HG02885 (cell line): ENCODE measurements around the gene TGFBR3.

Experiments
- ATAC-seq: cut with Tn5 transposase; IDR thresholded peaks from one replicate; pipeline ENCODE4 v1.9.1; 2021; ENCODE audit warnings: mild to moderate bottlenecking; ENCODE audit not compliant: unreplicated experiment, poor library complexity

Gene TGFBR3

DNA sequence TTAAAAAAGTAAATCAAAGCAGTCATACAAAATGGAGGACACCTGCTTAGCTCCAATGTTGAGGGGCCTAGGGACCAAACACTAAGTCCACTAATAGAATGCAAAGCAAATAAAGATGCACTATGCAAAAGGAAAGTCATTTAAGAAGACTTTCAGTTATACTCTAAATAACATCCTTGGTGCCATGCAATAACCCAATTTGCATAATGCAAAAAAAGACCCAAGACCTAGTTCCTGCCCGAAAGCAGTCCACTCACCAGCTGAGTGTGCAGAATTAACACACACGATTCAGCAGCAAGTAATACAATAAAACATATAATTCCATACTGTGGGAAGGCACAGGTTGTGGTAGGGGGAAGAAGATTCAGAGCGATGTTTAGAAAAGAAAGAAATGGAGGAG, 101.8 kb downstream of the TGFBR3 start:
- peak; percentile 72 for ATAC-seq

DNA sequence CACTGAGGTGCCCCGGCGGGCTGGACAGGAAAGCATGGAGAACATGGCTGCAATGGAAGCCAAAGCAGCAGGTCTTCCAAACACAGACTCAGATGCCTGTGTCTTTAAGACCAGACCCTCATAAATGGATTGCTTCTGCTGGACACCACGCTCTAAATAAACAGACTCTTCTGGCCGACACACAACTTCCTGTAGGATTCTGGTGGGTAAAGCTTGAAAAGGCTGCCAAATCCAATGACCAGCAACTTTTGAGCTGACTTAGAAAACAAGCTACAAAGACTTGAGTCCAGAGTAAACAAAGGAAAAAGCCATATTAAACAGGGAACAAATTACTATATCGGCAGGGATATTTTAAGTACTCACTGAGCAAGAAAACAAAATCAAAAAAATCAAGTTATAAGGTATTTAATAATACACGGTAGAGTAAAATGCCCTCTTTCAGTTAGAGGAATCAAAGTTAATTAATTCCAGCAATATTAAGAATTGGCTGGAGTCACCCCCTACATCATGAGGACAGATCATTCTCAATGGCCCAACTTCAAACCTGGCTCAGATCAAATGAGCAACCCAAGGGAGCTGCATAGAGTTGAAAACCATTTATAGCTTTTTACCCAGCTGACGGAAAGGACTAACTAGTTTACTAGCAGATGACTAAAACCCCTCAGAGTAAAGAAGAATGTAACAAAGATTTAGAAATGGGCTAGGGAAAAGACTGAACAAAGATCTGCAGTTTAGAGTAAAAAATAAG, 102.4 kb downstream of the TGFBR3 start:
- ATAC-seq, result no peak

DNA sequence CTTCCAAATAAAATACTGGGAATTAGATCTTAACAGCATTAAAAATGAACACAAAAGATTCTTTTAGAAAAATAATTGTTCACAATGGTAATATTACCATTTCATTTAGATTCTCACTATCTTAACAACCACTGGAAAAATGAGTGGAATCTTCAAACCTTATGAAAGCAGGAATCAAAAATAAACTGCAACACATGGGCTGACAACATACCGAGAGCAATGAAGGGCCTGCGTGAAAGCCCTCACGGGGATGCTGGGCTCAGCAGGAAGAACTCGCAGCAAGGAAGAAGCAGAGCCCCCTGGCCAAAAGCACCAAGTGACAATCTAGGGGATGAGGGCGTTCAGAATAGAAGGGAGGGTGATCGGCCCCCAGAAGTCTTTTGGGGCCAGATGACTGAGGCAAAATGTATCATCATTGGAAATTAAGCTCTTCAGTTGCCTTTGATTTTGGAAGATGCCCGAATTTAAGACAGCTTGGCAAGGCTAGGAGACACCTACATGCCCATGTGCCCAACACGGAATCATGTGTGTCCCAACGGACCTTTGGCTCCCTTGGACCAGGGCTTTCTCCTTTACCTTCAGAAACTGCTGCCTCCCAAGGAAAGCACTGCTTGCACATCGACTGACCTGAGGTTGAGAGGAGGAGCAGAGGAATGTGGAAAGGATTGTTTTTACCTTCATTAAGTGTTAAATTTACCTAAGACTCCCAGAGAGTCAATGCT, 103.9 kb downstream of the TGFBR3 start:
- no peak for ATAC-seq

DNA sequence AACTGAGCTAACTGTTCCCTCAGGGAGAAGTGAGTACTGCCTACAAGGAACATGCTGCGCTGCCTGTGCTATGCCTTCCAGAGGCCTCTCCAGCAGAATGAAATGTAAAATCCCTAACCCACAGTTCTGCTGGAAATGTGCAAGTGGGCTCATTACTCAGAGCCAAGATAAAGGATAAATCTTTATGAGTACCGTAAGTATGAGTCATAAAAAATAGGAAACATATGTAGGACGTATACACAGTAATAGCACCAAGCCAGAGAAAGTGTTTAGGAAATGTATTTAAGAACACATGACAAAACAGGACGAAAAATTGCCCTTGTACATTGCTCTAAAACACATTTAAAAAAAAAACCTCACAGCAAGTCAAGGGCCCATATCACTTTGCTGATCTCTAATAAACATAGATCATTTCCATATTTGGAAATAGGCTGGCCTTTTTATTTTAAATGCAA, 104.6 kb downstream of the TGFBR3 start:
- ATAC-seq, result no peak

DNA sequence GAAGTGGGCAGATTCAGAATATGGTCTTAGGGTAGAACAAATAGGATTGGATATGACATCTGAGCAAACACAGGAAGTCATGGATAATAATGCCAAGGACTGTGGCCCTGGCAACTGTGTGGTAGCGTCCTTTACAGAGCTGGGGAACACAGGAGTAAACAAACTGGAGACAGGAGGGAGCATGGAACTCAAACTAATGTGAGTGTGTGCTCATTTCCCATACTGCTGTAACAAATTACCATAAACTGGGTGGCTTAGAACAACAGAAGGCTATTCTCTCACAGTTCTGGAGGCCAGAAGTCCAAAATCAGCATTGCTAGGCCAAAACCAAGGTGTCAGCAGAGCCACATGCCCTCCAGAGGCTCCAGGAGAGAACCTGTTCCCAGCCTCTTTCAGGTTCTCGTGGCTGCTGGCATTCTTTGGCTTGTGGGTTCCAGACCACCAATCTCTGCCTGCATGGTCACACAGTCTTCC, 106.4 kb downstream of the TGFBR3 start:
- ATAC-seq, result no peak

DNA sequence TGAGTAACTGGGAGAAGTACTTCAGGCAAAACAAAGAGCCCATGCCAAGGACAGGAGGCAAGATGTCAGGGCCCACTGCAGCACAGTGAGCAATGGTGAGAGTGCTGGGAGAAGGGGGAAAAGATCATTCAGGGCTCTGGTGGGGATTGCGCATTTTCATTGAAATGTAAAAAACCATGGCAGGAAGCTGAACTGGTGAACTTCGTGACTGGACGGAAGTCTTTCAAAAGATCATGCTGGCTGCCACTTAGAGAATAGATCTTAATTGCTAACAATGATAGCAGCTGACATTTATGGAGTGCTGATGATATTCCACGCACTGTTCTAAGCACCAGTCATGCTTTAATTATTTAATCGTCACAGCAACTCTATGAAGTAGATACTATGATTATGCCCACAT, 107.0 kb downstream of the TGFBR3 start:
- no peak for ATAC-seq

DNA sequence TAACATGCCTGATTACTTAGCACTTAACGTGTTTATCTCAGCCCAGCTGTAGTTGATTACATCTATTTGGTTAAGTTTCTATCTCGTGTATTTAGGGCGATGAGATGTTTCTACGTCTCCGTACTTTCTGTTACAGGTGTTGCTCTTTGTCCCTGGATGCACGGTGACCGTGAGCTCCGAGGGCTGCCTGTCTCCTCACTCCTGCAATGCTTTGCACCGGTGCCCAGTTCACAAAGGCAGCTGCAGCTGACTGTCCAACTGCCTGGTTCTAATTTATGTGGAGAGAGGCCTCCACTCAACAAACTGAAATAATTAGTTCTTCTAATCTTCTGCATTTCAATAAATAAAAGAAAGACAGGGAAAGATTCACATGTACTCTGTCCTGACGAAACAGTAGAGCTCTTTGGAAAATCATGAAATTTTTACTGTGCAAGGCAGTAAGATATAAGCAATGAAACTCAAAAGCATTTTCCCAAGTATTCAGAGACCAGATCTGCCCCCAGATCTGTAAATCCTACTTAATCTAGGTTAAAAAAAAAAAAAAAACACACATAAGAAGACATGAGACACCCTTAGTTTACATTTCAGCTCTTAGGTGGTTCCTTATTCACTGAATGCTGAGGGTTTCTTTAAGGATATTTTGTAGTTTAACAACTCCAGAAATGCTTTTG, 108.2 kb downstream of the TGFBR3 start:
- ATAC-seq, result no peak

DNA sequence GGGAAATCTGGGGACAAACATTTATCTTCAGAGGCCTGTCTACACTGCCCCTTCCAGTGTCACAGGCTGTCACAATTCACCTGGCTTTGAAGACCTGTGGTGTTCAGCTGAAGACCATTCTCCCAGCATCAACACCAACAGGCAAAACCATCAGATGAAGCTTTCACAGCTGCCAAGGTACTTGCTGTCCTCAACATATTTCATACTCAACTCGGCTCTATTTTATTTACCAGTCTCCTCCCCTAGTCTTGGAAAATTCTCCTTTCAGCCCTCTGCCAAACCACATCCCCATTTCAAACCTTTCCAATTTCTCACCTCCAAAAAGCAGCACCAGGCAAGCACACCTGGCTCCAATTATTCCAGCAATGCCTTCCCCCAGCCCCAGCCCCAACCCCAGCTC, 108.8 kb downstream of the TGFBR3 start:
- ATAC-seq, result no peak

DNA sequence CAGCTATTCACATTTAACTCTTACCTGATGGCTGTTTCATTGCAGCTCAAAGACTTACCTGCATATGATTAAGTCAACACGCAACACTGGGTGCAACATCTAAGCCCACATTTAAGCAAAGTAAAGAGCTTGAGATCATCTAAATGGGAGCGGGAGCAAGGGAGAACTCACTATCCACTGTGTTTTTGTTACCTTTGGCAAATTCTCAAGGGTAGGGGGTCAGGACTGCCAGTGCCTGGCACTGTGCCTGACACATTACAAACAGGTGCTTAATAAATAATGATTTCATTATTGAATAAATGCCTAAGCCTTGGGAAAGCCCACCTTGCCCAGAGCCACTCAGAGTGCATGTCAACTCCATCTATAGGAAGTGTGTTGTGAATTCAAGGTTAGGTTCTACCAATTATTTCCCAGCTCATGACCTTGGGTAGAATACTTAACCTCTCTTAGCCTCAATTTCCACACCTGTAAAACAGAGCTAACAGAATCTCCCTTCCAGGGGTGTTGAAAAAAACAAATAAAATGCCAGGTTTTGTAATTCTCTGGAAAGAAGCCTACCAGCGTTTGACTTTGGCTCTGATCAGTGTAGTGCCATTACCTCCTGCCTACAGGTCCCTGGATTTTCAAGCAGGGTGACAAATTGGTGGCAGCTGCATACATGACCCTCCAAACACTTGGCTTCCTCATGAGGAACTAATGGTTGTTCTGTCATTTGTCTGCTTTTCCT, 109.7 kb downstream of the TGFBR3 start:
- ATAC-seq, result no peak

DNA sequence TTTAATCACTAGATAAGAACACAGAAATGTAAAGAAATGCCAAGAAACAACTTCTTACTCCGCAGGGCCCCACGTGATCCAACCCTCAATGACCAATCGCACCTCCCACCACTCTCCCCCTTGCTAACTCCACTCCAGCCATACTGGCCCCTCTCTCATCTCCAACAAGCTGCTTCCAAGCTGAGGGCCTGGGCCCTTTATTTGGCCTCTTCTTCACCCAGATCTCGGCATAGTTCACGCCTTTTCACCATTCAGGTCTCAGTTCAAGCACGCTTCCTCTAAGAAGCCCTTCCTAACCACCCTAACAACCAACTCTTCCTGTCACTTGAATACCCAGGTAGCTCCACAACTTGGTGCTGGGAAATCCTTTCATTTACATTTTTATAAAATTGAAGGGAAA, 110.7 kb downstream of the TGFBR3 start:
- no peak for ATAC-seq

DNA sequence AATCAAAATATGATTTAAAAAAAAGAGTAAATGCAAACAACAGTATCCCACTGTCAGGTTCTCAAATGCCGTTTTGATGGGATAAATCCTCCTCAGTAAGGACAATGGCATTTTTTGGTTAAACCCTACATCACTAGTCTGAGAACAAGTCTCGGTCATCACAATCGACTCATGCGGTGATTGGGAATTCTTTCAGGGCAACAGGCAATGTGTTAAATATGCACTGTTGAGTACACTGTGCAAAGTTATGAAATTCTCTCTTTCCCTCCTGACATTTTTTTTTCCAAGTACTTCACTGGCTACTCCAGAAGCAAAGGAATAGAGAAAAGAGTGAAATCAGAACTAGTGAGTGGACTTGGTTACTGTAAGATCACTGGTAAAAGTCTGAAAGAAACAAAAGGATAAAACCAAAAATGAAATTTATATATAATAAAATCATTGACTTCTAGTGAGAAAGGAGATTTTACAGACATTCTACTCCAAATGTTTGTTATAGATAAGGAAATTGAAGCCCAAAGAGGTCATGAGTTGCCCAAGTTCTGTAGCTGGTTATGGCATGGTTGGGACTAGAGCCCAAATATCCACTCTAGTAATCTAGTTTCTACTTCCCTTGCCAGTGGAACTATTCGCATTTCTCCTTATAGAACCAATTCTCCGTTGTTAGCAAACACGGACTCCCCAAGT, 111.3 kb downstream of the TGFBR3 start:
- ATAC-seq, result no peak

DNA sequence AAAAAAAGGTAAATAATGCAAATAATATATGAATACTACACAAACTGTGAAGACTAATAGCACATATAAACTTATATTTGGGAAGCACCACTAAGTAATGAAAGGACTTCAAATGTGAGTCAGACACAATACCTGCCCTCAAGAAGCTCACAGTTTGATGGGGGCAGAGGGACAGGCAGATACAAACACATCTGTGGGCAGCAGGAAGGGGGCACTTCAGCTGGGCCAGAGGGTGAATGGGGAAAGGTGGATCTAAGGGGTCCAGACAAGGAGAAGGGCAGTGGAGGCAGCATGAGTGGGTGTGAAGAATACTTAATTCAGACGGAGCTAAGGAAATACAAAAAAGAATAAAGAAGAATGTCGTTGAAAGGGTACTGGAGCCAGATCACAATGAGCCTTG, 114.2 kb downstream of the TGFBR3 start:
- ATAC-seq, result no peak

DNA sequence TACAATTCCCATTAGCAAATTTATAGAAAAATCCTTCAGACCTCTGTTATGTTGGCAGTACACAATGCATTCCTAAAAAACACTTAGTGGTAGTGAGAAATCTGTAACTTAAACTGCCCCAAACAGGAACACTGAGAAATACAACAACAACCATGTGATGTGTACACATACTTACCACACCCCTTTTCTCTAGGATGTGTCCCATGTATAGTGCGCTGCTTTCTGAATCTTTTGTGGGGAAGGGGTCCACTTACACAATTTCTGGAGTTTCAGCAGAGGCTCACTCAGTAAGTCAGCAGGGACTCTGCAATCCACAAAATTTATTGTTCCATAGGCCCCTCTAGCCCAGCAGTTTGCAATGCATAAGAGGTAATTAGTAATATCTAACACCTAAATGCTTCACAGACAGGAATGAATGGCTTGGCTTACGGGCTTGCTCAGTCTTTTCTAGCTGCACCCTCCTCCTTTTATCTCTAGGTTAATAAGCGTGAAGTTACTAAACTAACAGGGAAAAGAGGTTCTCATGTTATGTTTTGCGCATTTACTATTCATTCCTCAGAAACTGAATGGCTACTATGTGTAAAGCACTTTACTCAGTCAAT, 115.2 kb downstream of the TGFBR3 start:
- ATAC-seq, result no peak

DNA sequence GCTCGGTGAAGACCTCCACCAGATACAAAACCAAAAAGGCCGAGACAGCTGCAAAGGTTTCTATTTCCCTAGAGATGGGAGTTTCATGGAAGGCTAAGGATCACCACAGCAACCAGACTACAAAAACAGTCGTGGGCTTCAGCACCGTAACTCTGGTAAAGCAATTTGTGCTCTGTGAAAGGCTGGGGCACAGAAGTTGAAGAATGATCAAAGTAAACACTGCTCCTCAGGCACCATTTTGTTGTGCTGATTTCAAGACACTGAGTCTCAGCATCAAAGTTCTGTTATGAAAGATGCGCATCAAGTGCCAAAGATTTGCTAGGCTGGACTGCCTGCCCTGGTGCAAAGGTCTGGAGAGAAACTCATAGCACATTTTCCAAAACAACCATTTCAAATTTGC, 116.2 kb downstream of the TGFBR3 start:
- ATAC-seq, result no peak

DNA sequence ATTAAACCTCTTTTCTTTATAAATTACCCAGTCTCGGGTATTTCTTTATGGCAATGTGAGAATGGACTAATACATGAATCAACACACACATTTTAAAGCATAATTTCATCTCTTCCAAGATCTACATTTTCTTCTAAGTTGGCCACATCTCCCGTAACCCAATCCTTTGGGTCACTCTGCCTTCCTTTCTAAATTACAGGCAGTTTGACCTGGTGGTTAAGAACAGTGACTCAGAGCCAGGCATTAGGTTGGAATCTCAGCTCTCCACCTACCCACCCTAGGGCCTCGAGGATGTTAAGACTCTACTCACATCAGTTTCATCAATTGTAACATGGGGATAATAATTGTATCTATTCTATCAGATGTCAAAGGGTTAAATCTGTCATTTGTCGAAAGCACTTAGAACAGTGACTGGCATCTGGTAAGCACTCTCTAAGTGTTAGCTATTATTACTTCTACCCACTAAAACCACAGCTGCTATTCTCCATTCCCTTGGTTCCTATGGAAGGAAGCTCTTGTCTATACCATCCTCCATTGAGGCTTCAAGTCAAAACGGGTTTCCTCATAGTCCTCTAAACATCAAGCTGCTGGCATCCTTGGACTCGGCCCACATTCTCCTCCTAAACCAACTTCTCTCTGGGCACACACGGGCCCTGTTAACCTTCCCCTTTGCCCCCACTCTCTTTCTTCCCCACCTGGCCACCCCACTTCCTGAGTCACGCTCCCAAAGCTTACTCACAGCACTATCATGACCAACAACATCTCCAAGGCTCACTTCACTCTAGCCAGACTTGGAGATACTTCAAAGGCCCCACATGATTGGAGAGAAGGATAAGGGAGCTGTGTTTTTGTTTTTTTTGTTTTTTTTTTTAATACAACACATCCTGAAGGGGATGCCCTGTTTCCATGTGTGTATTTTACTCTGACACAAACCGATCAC, 116.9 kb downstream of the TGFBR3 start:
- ATAC-seq, result no peak

DNA sequence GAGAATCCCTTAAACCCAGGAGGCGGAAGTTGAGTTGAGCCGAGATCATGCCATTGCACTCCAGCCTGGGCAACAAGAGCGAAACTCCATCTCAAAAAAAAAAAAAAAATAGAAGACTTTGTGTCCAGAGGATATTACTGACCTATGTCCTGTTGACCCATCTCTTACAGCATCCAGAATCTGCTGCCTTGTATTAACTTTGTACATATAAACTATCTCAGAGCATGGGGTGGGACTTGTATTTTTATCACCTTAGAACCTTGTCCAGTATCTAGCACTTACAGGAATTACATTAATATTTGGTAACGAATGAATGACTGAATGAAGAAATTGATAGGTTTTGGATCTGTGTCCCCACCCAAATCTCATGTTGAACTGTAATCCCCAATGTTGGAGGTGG, 117.8 kb downstream of the TGFBR3 start:
- ATAC-seq, result no peak

DNA sequence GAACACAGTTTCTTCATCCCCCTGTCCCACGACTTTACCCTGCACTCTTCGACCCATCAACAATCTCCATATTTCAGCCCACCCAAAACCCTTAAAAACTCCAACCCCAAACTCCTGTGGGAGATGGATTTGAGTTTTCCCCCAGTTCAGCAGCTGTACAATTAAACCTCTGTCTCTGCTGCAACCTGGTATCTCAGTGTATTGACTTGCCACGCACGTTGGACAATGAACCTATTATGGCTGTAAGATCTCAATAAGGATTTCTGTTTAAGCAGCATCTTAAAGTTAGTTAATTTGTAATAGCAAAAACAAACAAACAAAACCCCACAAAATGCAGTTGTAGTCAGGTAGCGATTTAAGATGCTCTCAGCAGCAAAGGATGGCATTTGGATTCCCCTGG, 119.1 kb downstream of the TGFBR3 start:
- ATAC-seq, result no peak

DNA sequence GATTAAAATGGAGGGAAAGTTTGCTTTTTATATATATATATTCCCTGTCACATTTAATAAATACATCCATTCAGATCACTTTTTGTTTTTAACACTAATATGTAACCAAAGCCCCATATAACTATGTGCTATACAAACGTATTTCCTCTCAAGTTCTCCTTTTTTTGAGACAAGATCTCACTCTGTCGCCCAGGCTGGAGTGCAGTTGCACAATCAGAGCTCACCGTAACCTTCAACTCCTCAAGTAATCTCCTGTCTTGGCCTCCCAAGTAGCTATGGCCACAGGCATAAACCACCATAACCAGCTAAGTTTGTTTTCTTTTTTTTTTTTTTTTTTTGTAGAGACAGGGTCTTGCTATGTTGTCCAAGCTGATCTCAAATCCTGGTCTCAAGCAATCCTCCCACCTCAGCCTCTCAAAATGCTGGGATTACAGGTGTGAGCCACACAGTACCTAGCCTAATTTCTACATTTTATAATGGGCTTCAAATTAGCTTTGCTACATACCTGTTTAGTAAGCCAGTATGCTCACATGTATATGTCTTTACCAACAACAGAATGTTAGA, 120.0 kb downstream of the TGFBR3 start:
- ATAC-seq, result no peak
